Measurements from ENCODE around the gene CKAP2L.

The CKAP2L gene

GRCh38 chr2:112758711-112759110, 5.7 kb downstream of the CKAP2L start:
- TF ChIP-seq, protein P1, sequence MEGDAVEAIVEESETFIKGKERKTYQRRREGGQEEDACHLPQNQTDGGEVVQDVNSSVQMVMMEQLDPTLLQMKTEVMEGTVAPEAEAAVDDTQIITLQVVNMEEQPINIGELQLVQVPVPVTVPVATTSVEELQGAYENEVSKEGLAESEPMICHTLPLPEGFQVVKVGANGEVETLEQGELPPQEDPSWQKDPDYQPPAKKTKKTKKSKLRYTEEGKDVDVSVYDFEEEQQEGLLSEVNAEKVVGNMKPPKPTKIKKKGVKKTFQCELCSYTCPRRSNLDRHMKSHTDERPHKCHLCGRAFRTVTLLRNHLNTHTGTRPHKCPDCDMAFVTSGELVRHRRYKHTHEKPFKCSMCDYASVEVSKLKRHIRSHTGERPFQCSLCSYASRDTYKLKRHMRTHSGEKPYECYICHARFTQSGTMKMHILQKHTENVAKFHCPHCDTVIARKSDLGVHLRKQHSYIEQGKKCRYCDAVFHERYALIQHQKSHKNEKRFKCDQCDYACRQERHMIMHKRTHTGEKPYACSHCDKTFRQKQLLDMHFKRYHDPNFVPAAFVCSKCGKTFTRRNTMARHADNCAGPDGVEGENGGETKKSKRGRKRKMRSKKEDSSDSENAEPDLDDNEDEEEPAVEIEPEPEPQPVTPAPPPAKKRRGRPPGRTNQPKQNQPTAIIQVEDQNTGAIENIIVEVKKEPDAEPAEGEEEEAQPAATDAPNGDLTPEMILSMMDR (conservative IDR thresholded peaks at IDR 0.05; ENCODE audit: low read depth, low read length): no peak
- no peak overlapping the region for H3K4me3 ChIP-seq (ENCODE audit: low read length)
- DNase-seq (ENCODE audit: low read depth): no peak

DNA sequence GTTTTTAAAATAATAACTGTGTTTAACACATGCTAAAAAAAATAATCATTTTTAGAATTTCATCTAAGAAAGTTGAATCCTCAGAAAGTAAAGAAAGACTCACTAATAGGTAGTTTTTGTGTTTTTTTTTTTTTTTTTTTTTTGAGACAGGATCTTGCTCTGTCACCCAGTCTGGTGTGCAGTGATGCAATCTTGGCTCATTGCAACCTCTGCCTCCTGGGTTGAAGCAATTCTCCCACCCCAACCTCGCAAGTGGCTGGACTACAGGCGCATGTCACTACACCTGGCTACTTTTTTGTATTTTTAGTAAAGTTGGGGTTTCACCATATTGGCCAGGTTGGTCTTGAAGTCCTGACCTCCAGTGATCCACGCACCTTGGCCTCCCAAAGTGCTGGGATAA, 7.1 kb downstream of the CKAP2L start:
- DNase-seq (ENCODE audit: low read depth): no peak
- TF ChIP-seq, protein P1 (conservative IDR thresholded peaks at IDR 0.05; ENCODE audit: low read depth, low read length): no peak
- no peak overlapping the region for H3K4me3 ChIP-seq (ENCODE audit: low read length)

- TF ChIP-seq, protein P1 (conservative IDR thresholded peaks at IDR 0.05; ENCODE audit: low read depth, low read length): no peak
- no peak overlapping the region for H3K4me3 ChIP-seq (ENCODE audit: low read length)
- DNase-seq (ENCODE audit: low read depth): no peak
These were observed 8.2 kb downstream of the CKAP2L start for GRCh38 chr2:112756207-112756606.

- DNase-seq (ENCODE audit: low read depth): no peak
- TF ChIP-seq, protein P1 (conservative IDR thresholded peaks at IDR 0.05; ENCODE audit: low read depth, low read length): no peak
- no peak overlapping the region for H3K4me3 ChIP-seq (ENCODE audit: low read length)
These were observed 9.0 kb downstream of the CKAP2L start for GRCh38 chr2:112755444-112755843.

GRCh38 chr2:112754564-112754963, 9.8 kb downstream of the CKAP2L start:
- TF ChIP-seq, protein P1 (conservative IDR thresholded peaks at IDR 0.05; ENCODE audit: low read depth, low read length): no peak
- no peak for DNase-seq (ENCODE audit: low read depth)
- no peak overlapping the region for H3K4me3 ChIP-seq (ENCODE audit: low read length)

- no peak overlapping the region for H3K4me3 ChIP-seq (ENCODE audit: low read length)
- no peak for DNase-seq (ENCODE audit: low read depth)
- TF ChIP-seq, protein P1 (conservative IDR thresholded peaks at IDR 0.05; ENCODE audit: low read depth, low read length): no peak
These were observed 11.7 kb downstream of the CKAP2L start for GRCh38 chr2:112752667-112753066.

GRCh38 chr2:112751451-112752197, 12.8 kb downstream of the CKAP2L start:
- H3K4me3 ChIP-seq (ENCODE audit: low read length): no peak overlapping the region

More at GRCh38 chr2:112751451-112752197, 12.8 kb downstream of the CKAP2L start:
- TF ChIP-seq, protein P1 (conservative IDR thresholded peaks at IDR 0.05; ENCODE audit: low read depth, low read length): no peak
- DNase-seq (ENCODE audit: low read depth): no peak

Data from retinal pigment epithelial cell (primary cell).